Activated CD4-positive, alpha-beta T cell treated with anti-CD3 and anti-CD28 coated beads for 24 hours (primary cell): ENCODE results near the gene VAMP4.

Experiments used
- DNase-seq, 2 donors: peaks; one replicate each; pipeline ENCODE4 v3.0.0-alpha.2; 2020; ENCODE audit warnings: low read depth in 2 of 2

VAMP4 gene, protein sequence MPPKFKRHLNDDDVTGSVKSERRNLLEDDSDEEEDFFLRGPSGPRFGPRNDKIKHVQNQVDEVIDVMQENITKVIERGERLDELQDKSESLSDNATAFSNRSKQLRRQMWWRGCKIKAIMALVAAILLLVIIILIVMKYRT

DNA sequence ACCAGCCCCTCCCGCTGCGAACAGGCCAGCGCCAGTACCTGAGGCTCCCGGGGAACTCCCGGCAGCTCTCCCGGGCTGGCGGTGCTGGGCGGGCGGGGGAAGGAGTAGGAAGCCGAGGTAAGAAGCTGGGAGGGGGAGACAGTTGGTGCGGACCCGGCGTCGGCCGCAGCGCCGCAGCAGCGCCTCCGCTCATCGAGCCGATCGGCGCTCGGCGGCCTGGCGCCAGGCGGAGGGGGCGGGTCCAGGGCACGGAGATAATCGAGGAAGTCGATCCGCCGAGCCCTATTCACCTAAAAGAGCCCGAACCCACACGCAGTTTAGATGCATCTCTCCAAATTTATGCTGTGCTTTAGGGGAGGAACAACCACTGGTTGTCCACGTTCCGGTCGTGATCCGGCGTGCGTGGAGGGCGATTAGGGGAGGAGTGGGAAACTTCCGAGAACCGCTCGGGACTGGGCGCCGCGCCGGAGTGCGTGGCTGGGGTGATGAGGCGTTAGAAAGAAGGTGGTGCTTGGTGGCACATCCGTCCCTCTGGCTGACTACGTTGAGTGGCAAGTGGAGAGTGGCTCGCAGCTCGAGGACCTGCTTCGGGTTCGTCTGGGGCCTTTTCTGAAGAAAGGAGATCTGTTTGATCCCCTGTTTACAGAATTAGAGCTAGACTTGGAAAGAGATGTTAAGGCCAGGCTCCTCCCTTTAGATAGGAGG, at the start of gene VAMP4:
VAMP4 (minus strand) TSS at position 194 of the 705 bp plus-strand sequence. CDS start 3,651 bp downstream, outside the sequence.
- peak; percentile 77 to 82 for DNase-seq

GRCh38 chr1:171790318-171790717, 48.5 kb upstream of the VAMP4 start:
- no peak for DNase-seq

GRCh38 chr1:171788696-171789095, 46.8 kb upstream of the VAMP4 start:
- no peak for DNase-seq

DNA sequence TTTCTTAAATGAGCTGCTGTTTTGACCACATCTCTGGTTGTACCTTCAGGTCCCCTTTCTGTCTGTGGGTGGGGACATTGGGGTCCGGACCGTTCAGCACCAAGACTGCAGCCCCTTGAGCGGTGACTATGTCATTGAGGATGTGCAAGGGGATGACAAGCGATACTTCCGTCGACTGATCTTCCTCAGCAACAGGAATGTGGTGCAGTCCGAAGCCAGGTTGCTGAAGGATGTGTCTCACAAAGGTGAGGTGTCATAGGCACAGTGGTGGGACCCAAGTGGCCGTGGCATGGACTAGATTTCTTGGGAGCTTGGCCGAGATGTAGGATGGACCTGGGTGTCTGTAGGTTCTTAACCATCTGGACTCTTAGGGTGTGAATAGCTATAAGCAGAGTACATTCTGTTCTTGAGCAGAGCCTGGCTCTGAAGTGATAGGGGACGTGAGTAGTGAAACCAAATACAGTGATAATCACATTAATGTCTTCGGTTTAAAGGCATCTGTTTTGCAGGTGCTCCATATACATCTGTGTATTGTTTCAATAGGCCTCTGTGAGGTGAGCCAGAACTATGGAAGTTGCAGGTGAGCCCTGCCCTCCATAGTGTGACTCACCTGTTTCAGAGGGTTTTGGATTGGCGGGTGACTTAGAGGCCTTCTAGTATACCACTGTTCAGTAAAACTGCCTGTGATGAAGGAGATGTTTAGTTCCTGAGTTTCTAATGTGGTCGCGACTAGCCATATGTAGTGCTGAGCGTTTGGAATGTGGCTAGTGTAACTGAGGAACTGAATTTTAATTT, 46.0 kb upstream of the VAMP4 start:
- DNase-seq, result no peak

DNA sequence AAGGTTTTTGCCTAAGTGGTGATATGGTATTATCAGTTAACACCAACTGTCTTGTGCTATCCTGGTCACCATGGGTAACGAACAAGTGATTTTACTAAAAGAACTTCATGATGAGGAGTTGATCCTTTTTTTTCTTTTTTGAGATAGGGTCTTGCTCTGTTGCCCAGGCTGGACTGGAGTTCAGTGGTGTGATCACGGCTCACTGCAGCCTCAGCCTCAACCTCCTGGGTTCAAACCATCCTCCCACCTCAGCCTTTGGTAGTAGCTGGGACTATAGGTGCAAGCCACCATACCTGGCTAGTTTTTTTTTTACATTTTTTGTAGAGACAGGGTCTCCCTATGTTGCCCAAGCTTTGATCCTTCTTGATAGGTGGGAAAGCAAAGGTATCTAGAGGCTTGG, 44.7 kb upstream of the VAMP4 start:
- no peak for DNase-seq

GRCh38 chr1:171785766-171786165, 43.9 kb upstream of the VAMP4 start:
- no peak for DNase-seq

DNA sequence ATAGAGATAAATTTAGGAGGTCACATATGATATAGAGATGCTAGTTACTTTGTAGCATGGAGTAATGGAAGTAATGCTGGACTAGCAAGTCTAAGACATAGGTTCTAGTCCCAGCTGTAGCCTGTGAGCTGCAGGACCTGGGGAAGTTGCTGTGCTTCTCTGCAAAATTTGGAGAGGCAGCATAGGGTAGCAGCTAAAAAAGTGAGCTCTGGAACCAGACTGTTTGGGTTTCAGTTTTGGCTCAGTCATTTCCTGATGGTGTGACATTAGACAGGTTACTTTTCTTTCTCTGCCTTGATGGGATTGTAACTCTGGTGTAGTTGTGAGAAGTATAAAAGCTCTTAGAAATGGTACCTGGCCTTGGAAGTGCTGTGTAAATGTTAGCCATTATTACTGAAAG, 42.9 kb upstream of the VAMP4 start:
- DNase-seq, result no peak

DNA sequence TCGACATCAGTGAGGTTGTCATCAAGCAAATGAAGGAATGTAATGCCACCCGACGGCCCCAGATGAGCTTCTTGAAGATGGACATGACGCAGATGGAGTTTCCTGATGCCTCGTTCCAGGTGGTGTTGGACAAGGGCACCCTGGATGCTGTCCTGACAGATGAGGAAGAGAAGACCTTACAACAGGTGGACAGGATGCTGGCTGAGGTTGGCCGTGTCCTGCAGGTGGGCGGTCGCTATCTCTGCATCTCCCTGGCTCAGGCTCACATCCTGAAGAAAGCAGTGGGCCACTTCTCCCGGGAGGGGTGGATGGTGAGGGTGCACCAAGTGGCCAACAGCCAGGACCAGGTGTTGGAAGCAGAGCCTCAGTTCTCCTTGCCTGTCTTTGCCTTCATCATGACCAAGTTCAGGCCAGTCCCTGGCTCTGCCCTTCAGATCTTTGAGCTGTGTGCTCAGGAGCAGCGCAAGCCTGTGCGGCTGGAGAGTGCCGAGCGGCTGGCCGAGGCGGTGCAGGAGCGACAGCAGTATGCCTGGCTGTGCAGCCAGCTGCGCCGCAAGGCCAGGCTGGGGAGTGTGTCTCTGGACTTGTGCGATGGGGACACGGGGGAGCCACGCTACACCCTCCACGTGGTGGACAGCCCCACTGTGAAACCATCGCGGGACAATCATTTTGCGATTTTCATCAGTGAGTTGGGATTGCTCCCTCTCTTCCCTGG, 42.1 kb upstream of the VAMP4 start:
- no peak for DNase-seq

DNA sequence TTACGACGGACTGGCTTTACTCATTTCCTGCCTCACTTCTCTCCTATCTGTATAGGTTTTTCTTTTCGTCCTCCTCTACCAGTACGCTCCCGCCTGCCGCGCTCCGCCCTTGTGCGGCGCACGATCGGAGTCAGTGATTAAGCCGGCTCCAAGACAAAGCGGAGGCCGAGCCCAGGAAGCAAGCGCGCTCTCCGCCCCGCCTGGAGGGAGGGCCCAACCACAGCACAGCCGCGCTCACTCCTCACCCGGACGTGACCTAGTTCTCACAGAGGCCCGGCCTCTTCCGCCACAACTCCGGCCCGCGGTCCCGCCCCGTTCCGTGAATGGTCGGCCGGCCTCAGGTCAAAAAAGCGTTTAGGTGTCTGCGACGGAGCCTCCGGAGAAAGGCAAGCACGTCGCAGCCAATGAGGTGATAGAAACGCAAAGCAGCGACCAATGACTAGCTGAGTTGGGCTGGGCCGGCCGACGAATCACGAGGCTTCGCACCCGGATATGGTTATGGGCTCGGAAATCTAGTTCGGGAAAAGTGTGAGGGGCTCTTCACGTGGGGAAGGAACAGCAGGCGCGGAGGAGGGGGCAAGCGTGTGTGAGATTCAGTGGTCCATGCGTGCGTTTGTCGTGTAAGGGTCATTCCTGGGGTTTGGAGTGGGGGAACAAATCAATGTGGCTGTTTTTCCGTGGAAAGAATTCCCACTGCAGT, 39.5 kb upstream of the VAMP4 start, which contains the start of gene METTL13:
METTL13 (plus strand) TSS at position 485 of the 700 bp plus-strand sequence. CDS start 308 bp downstream, outside the sequence.
- DNase-seq, result peak; percentile 95 to 96

DNA sequence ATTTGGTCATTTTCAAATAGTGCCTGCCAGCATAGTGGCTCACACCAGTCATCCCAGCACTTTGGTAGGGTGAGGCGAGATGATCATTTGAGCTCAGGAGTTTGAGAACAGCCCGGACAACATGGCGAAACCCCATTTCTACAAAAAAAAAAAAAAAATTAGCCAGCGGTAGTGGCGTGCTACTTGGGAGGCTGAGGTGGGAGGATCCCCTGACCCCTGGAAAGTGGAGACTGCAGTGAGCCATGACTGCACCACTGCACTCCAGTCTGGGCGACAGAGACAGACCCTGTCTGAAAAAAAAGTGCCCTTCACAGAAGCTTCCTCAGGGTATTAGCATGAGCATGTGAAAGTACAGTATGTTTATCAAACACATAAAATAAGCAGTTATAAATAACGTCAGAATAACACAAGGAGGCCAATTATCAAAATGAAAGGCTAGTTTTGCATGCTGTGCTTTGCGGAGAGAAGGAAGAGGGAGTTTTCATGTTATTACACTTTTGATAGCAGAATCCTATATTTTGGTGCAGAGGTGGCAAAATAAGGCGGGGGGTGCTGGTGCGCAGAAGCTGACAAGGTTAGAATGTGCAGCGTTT, 38.8 kb upstream of the VAMP4 start:
- no peak for DNase-seq

DNA sequence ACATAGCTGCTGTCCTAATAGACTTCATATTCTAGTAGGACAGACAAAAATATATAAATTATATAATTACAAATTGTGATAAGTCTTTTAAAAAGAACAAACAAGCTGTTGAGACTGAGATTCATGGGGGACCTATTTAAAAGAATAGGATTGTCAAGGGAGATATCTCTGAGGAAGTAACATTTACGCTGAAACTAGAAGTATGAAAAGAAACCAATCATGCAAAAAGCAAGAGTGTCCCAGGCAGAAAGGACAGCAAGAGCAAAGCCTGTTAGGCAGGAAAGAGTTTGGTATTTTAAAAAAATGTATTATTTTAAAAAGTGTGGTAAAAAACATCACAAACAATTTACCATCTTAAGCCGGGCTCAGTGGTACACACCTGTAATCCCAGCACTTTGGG, 30.4 kb upstream of the VAMP4 start:
- DNase-seq, result no peak

GRCh38 chr1:171769754-171770153, 27.9 kb upstream of the VAMP4 start:
- no peak for DNase-seq

DNA sequence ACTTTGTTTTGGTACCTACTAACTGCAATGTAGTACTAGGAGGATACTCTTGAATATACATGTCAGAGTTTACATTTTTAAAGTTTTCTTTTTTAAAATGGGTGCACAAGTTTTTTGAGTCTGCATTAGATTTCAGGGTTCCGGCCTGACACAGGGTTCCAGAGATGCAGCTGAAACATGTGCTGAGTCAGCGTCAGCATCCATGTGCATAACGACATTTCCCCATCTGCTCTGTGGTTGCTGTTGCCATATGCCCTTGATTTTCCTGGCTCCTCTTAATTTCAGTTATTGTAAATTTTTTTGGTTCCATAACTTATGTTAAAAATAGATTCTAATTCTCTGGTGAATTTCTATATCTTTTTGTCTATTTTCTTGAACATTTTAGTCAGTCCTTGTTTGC, 27.3 kb upstream of the VAMP4 start:
- no peak for DNase-seq

- DNase-seq, result no peak
Observed at GRCh38 chr1:171763764-171764163, 21.9 kb upstream of the VAMP4 start.

DNA sequence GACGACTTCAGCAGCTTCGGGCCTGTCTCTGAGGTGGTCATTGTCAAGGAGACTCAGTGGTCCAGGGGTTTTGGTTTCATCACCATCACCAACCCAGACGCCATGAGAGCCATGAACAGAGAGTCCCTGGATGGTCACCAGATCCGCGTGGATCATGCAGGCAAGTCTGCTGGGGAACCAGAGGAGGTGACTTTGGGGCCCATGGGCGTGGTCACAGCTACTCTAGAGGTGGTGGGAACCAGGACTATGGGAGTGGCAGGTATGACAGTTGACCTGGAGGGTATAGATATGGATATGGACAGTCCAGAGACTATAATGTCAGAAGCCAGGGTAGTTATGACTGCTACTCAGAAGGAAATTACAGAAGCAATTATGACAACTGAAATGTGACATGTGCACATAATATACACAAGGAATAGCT, 20.3 kb upstream of the VAMP4 start:
- DNase-seq, result no peak

DNA sequence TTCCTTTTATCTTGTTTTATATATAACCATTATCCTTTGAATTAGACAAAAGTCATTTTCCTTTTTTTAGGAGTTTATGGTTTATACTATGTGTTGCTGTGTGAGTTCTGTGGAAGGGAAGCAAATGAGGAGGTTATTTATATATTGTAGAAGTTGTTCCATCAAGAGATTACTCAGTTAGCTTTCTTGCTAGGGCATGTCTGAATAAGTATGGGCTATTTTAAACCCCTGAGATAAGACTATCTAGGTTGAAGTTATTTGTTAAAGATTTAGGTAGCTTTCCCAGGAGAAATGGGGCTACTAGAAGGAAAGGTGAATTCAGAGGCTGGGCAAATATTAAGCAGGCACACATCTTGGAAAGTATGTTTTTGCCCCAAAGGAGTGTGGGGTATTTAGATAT, 16.1 kb upstream of the VAMP4 start:
- DNase-seq, result no peak

GRCh38 chr1:171756856-171757255, 15.0 kb upstream of the VAMP4 start:
- no peak for DNase-seq

- no peak for DNase-seq
Observed at GRCh38 chr1:171754971-171755370, 13.1 kb upstream of the VAMP4 start.

DNA sequence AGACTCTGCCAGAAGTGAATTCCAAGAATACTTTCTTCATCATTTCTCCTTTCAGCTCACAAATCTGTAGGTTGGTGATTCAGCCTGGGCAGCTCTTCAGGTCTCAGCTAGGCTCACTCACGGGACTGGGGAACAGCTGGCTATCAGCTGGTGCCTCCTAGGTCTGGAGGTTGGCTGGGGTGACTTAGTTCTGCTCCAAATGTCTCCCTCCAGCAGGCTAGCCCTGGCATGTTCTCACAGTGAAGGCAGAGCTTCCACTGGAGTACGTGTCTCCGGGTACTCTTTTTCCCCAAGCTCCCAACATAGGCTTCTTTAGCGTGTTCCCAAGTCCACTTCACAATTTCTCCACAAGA, 12.5 kb upstream of the VAMP4 start:
- DNase-seq, result no peak

DNA sequence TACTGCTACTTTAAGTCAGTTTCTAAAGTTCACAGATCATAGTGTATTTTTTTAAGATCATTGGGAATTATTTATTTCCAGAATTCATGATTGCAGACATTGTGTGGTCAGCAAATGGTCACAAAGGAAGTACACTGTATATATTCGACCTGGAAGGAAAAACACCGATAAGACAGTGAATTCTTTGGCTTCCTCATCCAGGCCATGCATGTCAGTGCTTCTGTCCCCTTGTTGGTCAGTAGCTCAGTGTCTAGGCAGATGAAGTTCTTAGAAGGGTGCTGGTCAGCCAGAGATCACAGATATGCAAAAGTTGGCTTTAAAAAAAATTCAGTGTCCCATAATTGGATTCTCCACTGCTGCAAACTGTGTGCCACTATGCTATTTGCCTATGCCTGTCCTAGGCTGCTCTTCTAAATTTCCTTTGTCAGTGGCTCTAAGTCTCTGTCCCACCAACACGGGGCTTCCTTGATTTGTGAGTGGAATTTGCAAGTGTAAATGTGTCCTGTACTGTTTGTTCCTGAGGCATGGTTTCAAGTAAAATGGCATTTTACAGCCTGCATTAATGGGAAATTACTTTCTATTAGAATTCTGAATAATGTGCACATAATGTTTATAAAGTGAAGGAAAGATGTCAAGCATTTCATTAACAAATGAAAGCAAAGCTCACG, 12.0 kb upstream of the VAMP4 start:
- DNase-seq, result no peak

DNA sequence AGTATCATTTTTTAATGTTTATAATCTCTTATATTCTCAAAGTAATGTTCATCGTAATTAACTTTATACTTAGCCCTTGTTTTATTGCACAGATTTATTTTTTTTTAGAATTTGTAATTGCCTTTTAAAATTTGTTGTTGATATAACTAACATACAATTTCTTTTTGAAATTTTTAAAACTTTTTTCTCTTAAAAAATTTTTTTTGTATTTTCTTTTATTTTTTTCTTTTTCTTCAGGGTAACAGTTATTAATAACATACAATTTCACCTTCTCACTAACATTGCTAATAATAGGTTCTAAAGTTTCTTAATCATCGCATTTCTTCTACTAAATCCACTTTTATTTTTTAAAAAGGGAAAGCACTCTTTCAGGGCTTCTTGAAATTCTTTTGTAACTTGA, 11.3 kb upstream of the VAMP4 start:
- no peak for DNase-seq
